ENCODE measurements around the gene HYAL2. TPM values are rescaled to one million over a fixed set of nuclear protein-coding genes. Genes with fewer than 3 reads are reported as not detected.

HYAL2 gene
- total and polyA plus RNA-seq, 7 donors = 8.6 to 62.6 (median 42.4) TPM

DNA sequence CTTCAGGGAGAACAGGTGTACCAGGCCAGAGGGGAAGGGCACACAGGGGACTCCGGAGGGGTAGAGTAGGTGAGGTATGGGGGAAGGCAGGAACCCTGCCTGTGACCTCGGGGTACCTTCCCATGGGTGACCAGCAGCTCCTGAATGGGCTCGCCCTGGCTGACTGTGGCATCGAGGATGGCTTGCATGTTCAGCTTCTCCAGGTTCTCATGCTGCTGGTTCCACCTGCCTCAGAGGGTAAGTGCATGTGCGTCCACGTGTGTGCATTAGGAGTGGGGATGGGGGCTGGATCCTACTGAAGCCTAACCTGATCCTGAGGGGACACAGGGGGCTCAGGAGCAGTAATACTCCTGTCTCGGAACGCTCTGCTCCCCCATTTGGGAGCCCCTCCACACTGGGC, 22.5 kb upstream of the HYAL2 start:
- WGBS, 2 donors = 77 to 86% methylated on average over 8 of the region's 8 CpGs
- Histone ChIP-seq H3K4me1 (peaks cover 0 to 42% (median 41%) of the 10 kb centered on the region in 4 donors), H3K4me3 (peak overlapping the region in 2 of 4 donors; percentile 41 to 43), H3K9me3 (no peaks in the 10 kb centered on the region), H3K36me3 (peaks cover 0 to 14% (median 9%) of the 10 kb centered on the region in 4 donors), H3K27me3 (no peaks in the 10 kb centered on the region), H3K27ac (peak overlapping the region in 1 of 4 donors; percentile 12)
- no peak for DNase-seq
- intact Hi-C loops (cut with DNase I) = loop anchor here (5.0 kb wide), 1 partner anchor 267 kb away; the partner anchor contains the start of gene CISH
- no peak for TF ChIP-seq EP300 (IDR thresholded peaks at IDR 0.05)
- TF ChIP-seq POLR2A (IDR thresholded peaks at IDR 0.05) = no peak
- TF ChIP-seq, protein P1, sequence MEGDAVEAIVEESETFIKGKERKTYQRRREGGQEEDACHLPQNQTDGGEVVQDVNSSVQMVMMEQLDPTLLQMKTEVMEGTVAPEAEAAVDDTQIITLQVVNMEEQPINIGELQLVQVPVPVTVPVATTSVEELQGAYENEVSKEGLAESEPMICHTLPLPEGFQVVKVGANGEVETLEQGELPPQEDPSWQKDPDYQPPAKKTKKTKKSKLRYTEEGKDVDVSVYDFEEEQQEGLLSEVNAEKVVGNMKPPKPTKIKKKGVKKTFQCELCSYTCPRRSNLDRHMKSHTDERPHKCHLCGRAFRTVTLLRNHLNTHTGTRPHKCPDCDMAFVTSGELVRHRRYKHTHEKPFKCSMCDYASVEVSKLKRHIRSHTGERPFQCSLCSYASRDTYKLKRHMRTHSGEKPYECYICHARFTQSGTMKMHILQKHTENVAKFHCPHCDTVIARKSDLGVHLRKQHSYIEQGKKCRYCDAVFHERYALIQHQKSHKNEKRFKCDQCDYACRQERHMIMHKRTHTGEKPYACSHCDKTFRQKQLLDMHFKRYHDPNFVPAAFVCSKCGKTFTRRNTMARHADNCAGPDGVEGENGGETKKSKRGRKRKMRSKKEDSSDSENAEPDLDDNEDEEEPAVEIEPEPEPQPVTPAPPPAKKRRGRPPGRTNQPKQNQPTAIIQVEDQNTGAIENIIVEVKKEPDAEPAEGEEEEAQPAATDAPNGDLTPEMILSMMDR (IDR thresholded peaks at IDR 0.05) = no peak
- TF ChIP-seq POLR2AphosphoS5 (IDR thresholded peaks at IDR 0.05) = no peak

DNA sequence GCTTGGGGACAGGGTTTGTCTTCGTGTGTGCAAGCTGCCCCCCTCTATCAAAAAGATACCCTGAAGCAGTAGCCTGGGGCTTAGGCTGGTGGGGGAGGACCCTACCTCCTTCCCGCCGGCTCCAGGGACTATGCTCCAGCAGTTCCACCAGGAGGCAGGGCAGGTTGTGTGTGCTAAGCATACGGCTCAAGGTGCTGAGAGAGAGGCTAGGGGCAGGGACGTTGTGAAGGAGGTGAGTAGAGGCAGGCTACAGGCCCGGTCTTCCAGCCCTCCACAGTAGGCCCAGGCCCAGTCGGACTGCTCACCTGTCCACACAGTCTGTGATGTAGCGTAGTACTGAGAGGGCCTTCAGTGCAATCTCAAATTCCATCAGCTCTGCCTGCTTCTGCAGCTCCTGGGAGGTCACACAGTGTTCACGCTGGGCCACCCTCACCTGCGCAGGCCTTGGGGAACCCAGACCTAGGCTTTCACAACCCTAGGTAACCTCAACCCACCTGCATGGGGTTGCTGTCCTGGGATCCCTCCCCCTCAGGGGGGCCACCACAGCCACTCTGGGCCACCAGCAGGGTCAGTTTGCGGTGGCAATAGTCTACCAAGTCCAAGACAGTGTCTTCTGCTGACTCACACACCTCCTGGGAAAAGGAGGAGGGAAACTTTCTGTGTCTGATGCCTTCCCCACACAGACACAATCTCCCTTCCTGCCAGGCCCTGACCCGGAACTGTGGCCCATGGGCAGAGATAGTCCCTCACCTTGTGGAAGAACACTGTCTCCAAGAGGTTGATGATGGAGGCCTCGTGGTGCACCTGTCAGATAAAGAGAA, 20.5 kb upstream of the HYAL2 start:
- H3K4me3 ChIP-seq = no peak overlapping the region
- H3K36me3 ChIP-seq = peaks cover 0 to 7% (median 1%) of the 10 kb centered on the region in 4 donors
- H3K4me1 ChIP-seq = peaks cover 0 to 49% (median 46%) of the 10 kb centered on the region in 4 donors
- intact Hi-C loops (cut with DNase I) = no loop called here
- H3K27ac ChIP-seq = no peak overlapping the region
- no peaks in the 10 kb centered on the region for H3K9me3 ChIP-seq
- 88 to 89% methylated on average over 13 of the region's 13 CpGs for WGBS, 2 donors
- no peaks in the 10 kb centered on the region for H3K27me3 ChIP-seq
- no peak for DNase-seq
- TF ChIP-seq EP300 (IDR thresholded peaks at IDR 0.05) (no peak), POLR2A (IDR thresholded peaks at IDR 0.05) (no peak), POLR2AphosphoS5 (IDR thresholded peaks at IDR 0.05) (no peak)
- TF ChIP-seq, protein P1 (IDR thresholded peaks at IDR 0.05) = no peak

DNA sequence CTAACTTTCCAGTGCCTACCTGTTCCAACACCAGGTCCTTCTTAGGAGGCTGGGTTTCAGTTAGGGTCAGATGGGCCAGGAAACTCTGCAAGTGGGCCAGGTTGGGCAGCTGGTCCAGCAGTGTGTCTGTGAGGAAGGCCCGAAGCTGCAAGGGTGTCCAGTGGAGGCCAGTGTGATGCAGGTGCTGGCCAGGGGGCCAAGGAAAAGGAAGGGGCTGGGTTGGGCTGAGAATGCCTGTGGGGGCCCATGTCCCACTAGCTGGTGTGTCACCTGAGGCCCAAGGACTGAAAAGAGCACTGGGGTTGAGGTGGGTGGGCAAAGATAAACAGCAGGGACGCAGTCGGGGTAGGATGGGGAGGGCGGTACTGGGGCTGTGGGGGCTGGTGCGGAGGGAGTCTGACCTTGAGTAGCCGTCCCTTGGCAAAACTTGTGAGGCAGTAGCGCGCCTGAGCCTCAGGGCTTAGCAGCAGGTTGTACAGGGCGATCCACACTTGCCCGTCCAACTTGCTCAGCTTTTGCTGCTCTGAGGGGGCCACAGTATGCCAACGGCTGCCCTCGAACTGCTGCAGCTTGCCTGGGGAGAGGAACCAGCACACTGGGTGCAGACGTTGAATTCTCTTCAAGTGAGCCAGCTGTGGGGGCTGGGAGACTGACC, 19.6 kb upstream of the HYAL2 start:
- Histone ChIP-seq H3K4me1 (peaks cover 0 to 55% (median 51%) of the 10 kb centered on the region in 4 donors), H3K9me3 (no peaks in the 10 kb centered on the region), H3K36me3 (no peaks in the 10 kb centered on the region), H3K27me3 (no peaks in the 10 kb centered on the region), H3K4me3 (no peak overlapping the region), H3K27ac (no peak overlapping the region)
- intact Hi-C loops (cut with DNase I) = no loop called here
- no peak for DNase-seq
- TF ChIP-seq EP300 (IDR thresholded peaks at IDR 0.05) (no peak), POLR2AphosphoS5 (IDR thresholded peaks at IDR 0.05) (no peak), POLR2A (IDR thresholded peaks at IDR 0.05) (no peak)
- TF ChIP-seq, protein P1 (IDR thresholded peaks at IDR 0.05) = no peak
- WGBS, 2 donors = 92 to 94% methylated on average over 13 of the region's 13 CpGs

DNA sequence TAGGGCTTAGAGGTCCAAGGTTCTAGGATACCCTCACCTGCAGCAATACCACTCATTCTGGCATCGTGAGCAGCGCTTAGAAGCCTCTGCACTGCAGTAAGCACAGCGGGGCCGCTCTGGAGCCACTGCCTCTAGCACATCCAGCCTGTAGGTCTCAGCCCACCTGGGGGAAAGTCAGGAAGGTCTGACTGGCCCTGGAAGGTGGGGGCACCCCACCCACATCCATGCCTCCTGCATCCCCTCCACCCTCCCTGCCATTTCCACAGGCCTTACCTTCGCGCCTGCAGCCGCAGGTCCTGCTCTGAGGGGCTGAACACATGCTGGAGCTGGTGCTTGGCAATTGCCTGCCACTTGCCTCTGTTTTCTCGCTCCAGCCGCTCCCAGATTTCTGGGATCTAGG, 19.0 kb upstream of the HYAL2 start:
- H3K27me3 ChIP-seq = no peaks in the 10 kb centered on the region
- DNase-seq = no peak
- H3K36me3 ChIP-seq = no peaks in the 10 kb centered on the region
- TF ChIP-seq, protein P1 (IDR thresholded peaks at IDR 0.05) = no peak
- no peak for TF ChIP-seq POLR2A (IDR thresholded peaks at IDR 0.05)
- TF ChIP-seq EP300 (IDR thresholded peaks at IDR 0.05) = no peak
- no peak for TF ChIP-seq POLR2AphosphoS5 (IDR thresholded peaks at IDR 0.05)
- H3K4me3 ChIP-seq = peak overlapping the region in 3 of 4 donors; percentile 52 to 62 (median 57)
- H3K27ac ChIP-seq = peak overlapping the region; percentile 93 to 100 (median 98)
- no peaks in the 10 kb centered on the region for H3K9me3 ChIP-seq
- H3K4me1 ChIP-seq = peaks cover 0 to 57% (median 54%) of the 10 kb centered on the region in 4 donors
- intact Hi-C loops (cut with DNase I) = no loop called here
- 87 to 90% methylated on average over 9 of the region's 9 CpGs for WGBS, 2 donors

Data from sigmoid colon (tissue), 7 donors.